A673 (cell line): ENCODE measurements around the gene SPSB4.

Experiments
- EZH2 ChIP-seq: fragments of 200-600 bp; sonication (generic); IDR thresholded peaks from 2 replicates; pipeline ENCODE4 v1.6.1; 2017; ENCODE audit warnings: borderline replicate concordance, low read depth, mild to moderate bottlenecking, mixed read lengths, antibody characterized with exemption, low read length; ENCODE audit not compliant: poor library complexity, severe bottlenecking
- TF ChIP-seq, protein P1 (sequence below): fragments of 300-800, 200-600 bp; sonication (generic); conservative IDR thresholded peaks from 2 replicates; pipeline ENCODE4 v1.5.1; 2017; ENCODE audit warnings: low read depth, mild to moderate bottlenecking, antibody characterized with exemption, low read length, moderate library complexity, mixed read lengths

DNA sequence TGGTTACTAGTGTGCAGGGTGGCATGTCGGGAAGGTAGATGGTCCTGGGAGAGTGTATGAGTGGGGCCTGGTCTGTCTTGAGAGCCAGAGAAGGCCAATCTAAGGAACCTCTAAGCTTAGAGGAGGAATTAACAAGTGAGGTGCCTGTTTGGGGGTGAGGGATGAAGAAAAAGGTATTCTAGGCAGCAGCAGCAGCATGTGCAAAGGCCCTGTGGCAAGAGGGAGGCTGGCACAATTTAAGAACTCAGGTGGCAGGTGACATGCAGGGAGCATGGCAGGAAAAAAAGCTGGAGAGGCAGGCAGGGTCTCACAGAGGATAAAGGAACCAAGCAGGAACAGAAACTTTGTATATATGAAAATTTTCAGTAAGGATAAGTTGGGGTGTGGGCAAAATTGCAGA is 51.2 kb downstream of the SPSB4 start:
- TF ChIP-seq, protein P1, sequence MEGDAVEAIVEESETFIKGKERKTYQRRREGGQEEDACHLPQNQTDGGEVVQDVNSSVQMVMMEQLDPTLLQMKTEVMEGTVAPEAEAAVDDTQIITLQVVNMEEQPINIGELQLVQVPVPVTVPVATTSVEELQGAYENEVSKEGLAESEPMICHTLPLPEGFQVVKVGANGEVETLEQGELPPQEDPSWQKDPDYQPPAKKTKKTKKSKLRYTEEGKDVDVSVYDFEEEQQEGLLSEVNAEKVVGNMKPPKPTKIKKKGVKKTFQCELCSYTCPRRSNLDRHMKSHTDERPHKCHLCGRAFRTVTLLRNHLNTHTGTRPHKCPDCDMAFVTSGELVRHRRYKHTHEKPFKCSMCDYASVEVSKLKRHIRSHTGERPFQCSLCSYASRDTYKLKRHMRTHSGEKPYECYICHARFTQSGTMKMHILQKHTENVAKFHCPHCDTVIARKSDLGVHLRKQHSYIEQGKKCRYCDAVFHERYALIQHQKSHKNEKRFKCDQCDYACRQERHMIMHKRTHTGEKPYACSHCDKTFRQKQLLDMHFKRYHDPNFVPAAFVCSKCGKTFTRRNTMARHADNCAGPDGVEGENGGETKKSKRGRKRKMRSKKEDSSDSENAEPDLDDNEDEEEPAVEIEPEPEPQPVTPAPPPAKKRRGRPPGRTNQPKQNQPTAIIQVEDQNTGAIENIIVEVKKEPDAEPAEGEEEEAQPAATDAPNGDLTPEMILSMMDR = no peak
- TF ChIP-seq EZH2 = no peak
